H9 (cell line): ENCODE results near the gene CACNG6. TPM values are rescaled to one million over a fixed set of nuclear protein-coding genes. Genes with fewer than 3 reads are reported as not detected.

ENCODE experiments used
- DNase-seq: peaks from one replicate; pipeline ENCODE4 v3.0.0-alpha.2; 2017
- H2AFZ ChIP-seq: one replicate; pipeline ENCODE4 v1.6.1; 2013; ENCODE audit warnings: mild to moderate bottlenecking, low read length, control low read depth, moderate library complexity
- H2AK5ac ChIP-seq: 2 replicates; pipeline ENCODE4 v1.6.1; 2013; ENCODE audit warnings: low read length, control low read depth, mixed read lengths; ENCODE audit not compliant: insufficient read length
- H2BK120ac ChIP-seq: one replicate; pipeline ENCODE4 v1.6.1; 2013; ENCODE audit warnings: low read depth, mild to moderate bottlenecking, low read length, control low read depth, inconsistent platforms; ENCODE audit not compliant: poor library complexity, severe bottlenecking
- H2BK12ac ChIP-seq: 2 replicates; pipeline ENCODE4 v1.6.1; 2013; ENCODE audit warnings: low read length, control low read depth, mixed read lengths, low read depth; ENCODE audit not compliant: insufficient read length
- H2BK15ac ChIP-seq: 2 replicates; pipeline ENCODE4 v1.6.1; 2013; ENCODE audit warnings: low read depth, low read length, control low read depth
- H2BK20ac ChIP-seq: one replicate; pipeline ENCODE4 v1.6.1; 2013; ENCODE audit warnings: low read depth, mild to moderate bottlenecking, low read length, control low read depth, inconsistent platforms; ENCODE audit not compliant: poor library complexity, severe bottlenecking
- H2BK5ac ChIP-seq: 2 replicates; pipeline ENCODE4 v1.6.1; 2013; ENCODE audit warnings: low read length, control low read depth, mixed read lengths; ENCODE audit not compliant: insufficient read length
- H3K14ac ChIP-seq: 2 replicates; pipeline ENCODE4 v1.6.1; 2013; ENCODE audit warnings: low read length, control low read depth; ENCODE audit not compliant: insufficient read depth
- H3K18ac ChIP-seq: 2 replicates; pipeline ENCODE4 v1.6.1; 2013; ENCODE audit warnings: low read depth, mild to moderate bottlenecking, mixed read lengths, low read length, control low read depth; ENCODE audit not compliant: insufficient read length
- H3K23ac ChIP-seq: 2 replicates; pipeline ENCODE4 v1.6.1; 2013; ENCODE audit warnings: low read length, control low read depth, mixed read lengths, low read depth; ENCODE audit not compliant: insufficient read length
- H3K23me2 ChIP-seq: 2 replicates; pipeline ENCODE4 v1.6.1; 2013; ENCODE audit warnings: low read depth, mild to moderate bottlenecking, mixed read lengths, low read length, control low read depth; ENCODE audit not compliant: insufficient read length, poor library complexity, severe bottlenecking
- H3K27ac ChIP-seq: 2 replicates; pipeline ENCODE4 v1.5.1; 2013; ENCODE audit warnings: low read length, control low read depth, mixed read lengths, low read depth; ENCODE audit not compliant: insufficient read length
- H3K27me3 ChIP-seq: 2 replicates; pipeline ENCODE4 v1.6.1; 2013; ENCODE audit warnings: low read length, control low read depth, inconsistent platforms; ENCODE audit not compliant: insufficient read depth
- H3K4ac ChIP-seq: 2 replicates; pipeline ENCODE4 v1.6.1; 2013; ENCODE audit warnings: low read depth, mild to moderate bottlenecking, control low read depth, inconsistent platforms, low read length, moderate library complexity
- H3K4me1 ChIP-seq: 2 replicates; pipeline ENCODE4 v1.6.1; 2013; ENCODE audit warnings: low read length, control low read depth, inconsistent platforms; ENCODE audit not compliant: insufficient read depth
- H3K4me2 ChIP-seq: 2 replicates; pipeline ENCODE4 v1.6.1; 2013; ENCODE audit warnings: low read length, control low read depth, mixed read lengths; ENCODE audit not compliant: insufficient read length, insufficient read depth
- H3K56ac ChIP-seq: 2 replicates; pipeline ENCODE4 v1.6.1; 2013; ENCODE audit warnings: low read depth, mild to moderate bottlenecking, mixed read lengths, low read length, control low read depth; ENCODE audit not compliant: insufficient read length
- H3K79me1 ChIP-seq: 2 replicates; pipeline ENCODE4 v1.6.1; 2013; ENCODE audit warnings: low read depth, mild to moderate bottlenecking, moderate library complexity, low read length, control low read depth, inconsistent platforms; ENCODE audit not compliant: insufficient read depth, poor library complexity, severe bottlenecking
- H3K79me2 ChIP-seq: 2 replicates; pipeline ENCODE4 v1.6.1; 2013; ENCODE audit warnings: low read length, control low read depth, inconsistent platforms; ENCODE audit not compliant: insufficient read depth
- H3K9ac ChIP-seq: 2 replicates; pipeline ENCODE4 v1.6.1; 2013; ENCODE audit warnings: low read length, control low read depth, mixed read lengths; ENCODE audit not compliant: insufficient read length; ENCODE audit errors: extremely low read depth
- H3K9me3 ChIP-seq: one replicate; pipeline ENCODE4 v1.6.1; 2013; ENCODE audit warnings: low read depth, low read length, inconsistent platforms; ENCODE audit not compliant: control insufficient read depth
- H3T11ph ChIP-seq: one replicate; pipeline ENCODE4 v1.6.1; 2013; ENCODE audit warnings: mild to moderate bottlenecking, low read length, control low read depth, inconsistent platforms
- H4K20me1 ChIP-seq: one replicate; pipeline ENCODE4 v1.6.1; 2013; ENCODE audit not compliant: control insufficient read depth, insufficient read length, insufficient read depth
- H4K5ac ChIP-seq: 2 replicates; pipeline ENCODE4 v1.6.1; 2013; ENCODE audit warnings: low read depth, mild to moderate bottlenecking, mixed read lengths, low read length, control low read depth; ENCODE audit not compliant: insufficient read length
- H4K8ac ChIP-seq: replicated peaks from 2 replicates; pipeline ENCODE4 v1.6.1; 2013; ENCODE audit warnings: low read length, control low read depth, mixed read lengths, low read depth; ENCODE audit not compliant: insufficient read length
- H4K91ac ChIP-seq: 2 replicates; pipeline ENCODE4 v1.6.1; 2013; ENCODE audit warnings: low read depth, mild to moderate bottlenecking, moderate library complexity, mixed read lengths, low read length, control low read depth; ENCODE audit not compliant: insufficient read length
- H3K27ac Mint-ChIP-seq, 3 experiments: 2 replicates in 2 of 3; 3 replicates in 1 of 3; pipeline ENCODE4 v1.8.0; 2020 to 2021; ENCODE audit warnings: mixed read lengths in 3 of 3, mild to moderate bottlenecking in 1 of 3, moderate library complexity in 1 of 3
- H3K27me3 Mint-ChIP-seq: 2 replicates; pipeline ENCODE4 v1.8.0; 2021; ENCODE audit warnings: low read depth, mild to moderate bottlenecking, moderate library complexity, mixed read lengths
- H3K36me3 Mint-ChIP-seq, 3 experiments: 2 replicates in 2 of 3; 3 replicates in 1 of 3; pipeline ENCODE4 v1.8.0; 2020 to 2021; ENCODE audit warnings: low read depth in 3 of 3, mixed read lengths in 3 of 3; ENCODE audit not compliant: insufficient read depth in 1 of 3
- H3K4me1 Mint-ChIP-seq, 2 experiments: 2 replicates each; pipeline ENCODE4 v1.8.0; 2020; ENCODE audit warnings: mixed read lengths in 2 of 2
- H3K4me3 Mint-ChIP-seq, 2 experiments: 2 replicates in 1 of 2; 3 replicates in 1 of 2; pipeline ENCODE4 v1.8.0; 2020 to 2021; ENCODE audit warnings: mild to moderate bottlenecking in 2 of 2, mixed read lengths in 2 of 2, moderate library complexity in 1 of 2
- H3K9me3 Mint-ChIP-seq, 2 experiments: 2 replicates in 1 of 2; 3 replicates in 1 of 2; pipeline ENCODE4 v1.8.0; 2020; ENCODE audit warnings: mild to moderate bottlenecking in 2 of 2, mixed read lengths in 2 of 2, moderate library complexity in 1 of 2
- WGBS: extraction: QIAGEN DNeasy Blood & Tissue Kit; methylation state at CpG from one replicate; pipeline ENCODE4 v1.1.7; 2013; ENCODE audit warnings: missing lambda C conversion rate, low lambda C conversion rate, mixed read lengths; ENCODE audit not compliant: insufficient read length; ENCODE audit errors: extremely low coverage; 5-methylcytosine and 5-hydroxymethylcytosine counted together
- total RNA-seq: library from RNA; stranded (reverse); gene quantifications from 2 replicates; pipeline ENCODE4 v1.2.1, GENCODE V29; 2021
- TF ChIP-seq, protein P1 (sequence below): fragments of 200-600 bp; sonication (generic); conservative IDR thresholded peaks from 3 replicates; pipeline ENCODE4 v1.8.0; 2021; ENCODE audit warnings: antibody characterized with exemption, mild to moderate bottlenecking

CACNG6 gene
- total RNA-seq, 1 experiment from 2014 or later: 1.6 TPM

DNA sequence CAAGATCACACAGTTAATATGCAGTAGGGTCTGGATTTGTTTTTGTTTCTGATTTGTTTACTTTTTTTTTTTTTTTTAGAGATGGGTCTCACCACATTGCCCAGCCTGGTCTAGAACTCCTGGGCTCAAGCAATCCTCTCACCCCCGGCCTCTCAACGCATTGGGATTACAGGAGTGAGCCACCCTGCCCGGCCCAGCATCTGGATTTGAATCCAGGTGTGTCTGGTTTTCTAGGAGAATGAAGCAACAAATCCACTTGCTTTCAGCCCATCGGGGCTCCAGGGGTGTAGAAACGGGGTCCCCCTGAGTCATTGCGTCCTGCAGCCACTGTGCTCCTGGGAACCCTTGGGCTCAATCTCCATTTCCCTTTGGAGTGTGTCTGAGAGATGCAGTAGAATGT lies 22.1 kb upstream of the CACNG6 start:
- no peaks in the 10 kb centered on the region for H4K20me1 ChIP-seq
- Mint-ChIP-seq H3K4me3 (no peak overlapping the region), H3K4me1 (peaks cover 7 to 8% of the 10 kb centered on the region in 2 experiments), H3K27ac (no peak overlapping the region; a peak in 1 of 7 replicates), H3K27me3 (peaks cover 16% of the 10 kb centered on the region), H3K36me3 (peaks cover 24 to 44% (median 25%) of the 10 kb centered on the region in 3 experiments; a peak in 6 of 7 replicates), H3K9me3 (no peaks in the 10 kb centered on the region)
- no peak overlapping the region for H3K4me2 ChIP-seq
- TF ChIP-seq, protein P1, sequence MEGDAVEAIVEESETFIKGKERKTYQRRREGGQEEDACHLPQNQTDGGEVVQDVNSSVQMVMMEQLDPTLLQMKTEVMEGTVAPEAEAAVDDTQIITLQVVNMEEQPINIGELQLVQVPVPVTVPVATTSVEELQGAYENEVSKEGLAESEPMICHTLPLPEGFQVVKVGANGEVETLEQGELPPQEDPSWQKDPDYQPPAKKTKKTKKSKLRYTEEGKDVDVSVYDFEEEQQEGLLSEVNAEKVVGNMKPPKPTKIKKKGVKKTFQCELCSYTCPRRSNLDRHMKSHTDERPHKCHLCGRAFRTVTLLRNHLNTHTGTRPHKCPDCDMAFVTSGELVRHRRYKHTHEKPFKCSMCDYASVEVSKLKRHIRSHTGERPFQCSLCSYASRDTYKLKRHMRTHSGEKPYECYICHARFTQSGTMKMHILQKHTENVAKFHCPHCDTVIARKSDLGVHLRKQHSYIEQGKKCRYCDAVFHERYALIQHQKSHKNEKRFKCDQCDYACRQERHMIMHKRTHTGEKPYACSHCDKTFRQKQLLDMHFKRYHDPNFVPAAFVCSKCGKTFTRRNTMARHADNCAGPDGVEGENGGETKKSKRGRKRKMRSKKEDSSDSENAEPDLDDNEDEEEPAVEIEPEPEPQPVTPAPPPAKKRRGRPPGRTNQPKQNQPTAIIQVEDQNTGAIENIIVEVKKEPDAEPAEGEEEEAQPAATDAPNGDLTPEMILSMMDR: no peak
- H3K4ac ChIP-seq: no peak overlapping the region
- no peak overlapping the region for H3K9ac ChIP-seq
- H2BK12ac ChIP-seq: no peak overlapping the region
- H3T11ph ChIP-seq: no peak overlapping the region
- H3K23ac ChIP-seq: no peak overlapping the region
- H3K27me3 ChIP-seq: no peaks in the 10 kb centered on the region
- no peak overlapping the region for H2BK15ac ChIP-seq
- no peak overlapping the region for H4K91ac ChIP-seq
- H3K23me2 ChIP-seq: no peaks in the 10 kb centered on the region
- H3K56ac ChIP-seq: no peak overlapping the region
- no peak overlapping the region for H3K18ac ChIP-seq
- no CpG with 5 or more reads among the region's 6 CpGs for WGBS
- no peak overlapping the region for H2BK20ac ChIP-seq
- no peak overlapping the region for H3K27ac ChIP-seq
- no peaks in the 10 kb centered on the region for H3K79me1 ChIP-seq
- H2AK5ac ChIP-seq: no peak overlapping the region
- H3K9me3 ChIP-seq: no peaks in the 10 kb centered on the region
- H4K5ac ChIP-seq: no peak overlapping the region
- no peak overlapping the region for H2BK120ac ChIP-seq
- no peaks in the 10 kb centered on the region for H3K79me2 ChIP-seq
- H2AFZ ChIP-seq: no peak overlapping the region
- no peak overlapping the region for H2BK5ac ChIP-seq
- H3K4me1 ChIP-seq: no peaks in the 10 kb centered on the region
- no peak for DNase-seq
- no peak overlapping the region for H3K14ac ChIP-seq
- no peak overlapping the region for H4K8ac ChIP-seq
